Amniotic epithelial cell (primary cell): ENCODE results near the gene SCART1.
"Not testable (repeated sequence)": the region's sequence is repeated elsewhere in the genome, so short reads cannot be mapped to it uniquely, and the experiment has no call there.

Experiments
- DNase-seq: peaks from one replicate; pipeline ENCODE4 v3.0.0-alpha.2; 2010; ENCODE audit warnings: low read depth

The SCART1 gene

DNA sequence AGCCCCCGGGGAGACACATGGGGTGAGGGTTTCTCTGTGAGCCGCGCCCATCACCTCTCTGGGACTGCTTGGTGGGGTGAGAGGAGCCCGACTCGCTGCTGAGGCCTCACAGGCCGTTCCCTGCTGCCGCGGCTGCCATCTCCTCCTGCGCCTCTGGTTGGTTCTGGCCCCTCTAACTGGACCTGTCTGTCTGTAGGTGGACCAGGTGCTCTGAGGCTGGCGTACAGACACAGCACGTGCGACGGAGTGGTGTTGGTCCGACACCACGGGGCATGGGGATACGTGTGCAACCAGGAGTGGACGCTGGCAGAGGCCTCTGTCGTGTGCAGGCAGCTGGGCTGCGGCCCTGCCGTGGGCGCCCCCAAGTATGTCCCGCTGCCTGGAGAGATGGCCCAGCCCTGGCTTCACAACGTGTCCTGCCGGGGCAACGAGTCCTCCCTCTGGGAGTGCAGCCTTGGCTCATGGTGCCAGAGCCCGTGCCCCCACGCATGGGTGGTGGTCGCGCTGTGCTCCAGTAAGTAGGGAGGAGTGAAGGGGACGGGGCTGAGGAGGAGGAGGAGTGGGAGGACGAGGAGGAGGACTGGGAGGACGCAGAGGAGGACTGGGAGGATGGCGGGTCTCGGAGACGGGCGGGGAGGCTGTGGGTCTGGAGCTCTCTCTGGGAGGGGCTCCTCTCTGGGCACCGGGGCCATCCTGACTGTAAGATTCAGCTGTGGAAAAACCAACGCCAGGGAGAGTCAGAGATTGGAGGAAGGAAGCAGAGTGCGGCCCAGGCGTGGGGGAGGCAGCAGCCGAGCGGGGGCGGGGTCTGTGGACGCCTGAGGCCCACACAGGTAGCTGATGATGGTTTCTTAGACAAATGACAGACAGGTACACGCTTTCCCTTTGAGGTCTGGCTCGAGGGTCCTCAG, 2.6 kb downstream of the SCART1 start:
- no peak for DNase-seq

DNA sequence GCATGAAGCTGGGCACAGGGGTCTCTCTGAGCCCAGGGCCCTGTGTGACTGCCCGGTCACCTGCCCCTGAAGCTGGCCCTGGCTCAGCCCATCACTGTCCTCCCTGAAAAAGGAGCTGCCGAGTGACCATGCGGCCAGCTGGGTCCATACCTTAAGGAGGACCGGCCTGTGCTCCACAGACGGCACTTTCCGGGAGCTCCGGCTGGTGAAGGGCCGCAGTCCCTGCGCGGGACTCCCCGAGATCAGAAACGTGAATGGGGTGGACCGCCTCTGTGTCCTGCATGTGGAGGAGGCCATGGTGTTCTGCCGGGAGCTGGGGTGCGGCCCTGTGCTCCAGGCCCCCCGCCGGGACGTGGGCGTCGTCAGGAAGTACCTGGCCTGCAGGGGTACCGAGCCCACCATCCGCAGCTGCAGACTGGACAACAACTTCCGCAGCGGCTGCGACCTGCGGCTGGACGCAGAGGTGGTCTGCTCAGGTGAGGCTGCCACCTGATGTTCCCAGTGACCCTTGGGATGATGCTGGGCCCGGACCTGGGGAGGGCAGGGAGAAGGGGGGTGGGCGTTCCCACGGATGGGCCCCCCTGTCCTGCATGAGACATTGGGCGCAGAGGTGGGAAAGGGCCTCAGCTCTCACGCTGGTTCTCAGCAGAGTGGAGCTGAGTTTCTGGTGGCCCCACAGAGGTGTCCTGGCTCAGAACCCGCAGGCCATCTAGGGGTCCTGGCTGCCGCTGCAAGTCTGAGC, 3.5 kb downstream of the SCART1 start:
- no peak for DNase-seq

- no peak for DNase-seq
These were observed 4.4 kb downstream of the SCART1 start for GRCh38 chr10:133458021-133458709.

GRCh38 chr10:133458710-133459453, 5.1 kb downstream of the SCART1 start:
- DNase-seq, result no peak

GRCh38 chr10:133459454-133460207, 5.9 kb downstream of the SCART1 start:
- DNase-seq, result no peak

DNA sequence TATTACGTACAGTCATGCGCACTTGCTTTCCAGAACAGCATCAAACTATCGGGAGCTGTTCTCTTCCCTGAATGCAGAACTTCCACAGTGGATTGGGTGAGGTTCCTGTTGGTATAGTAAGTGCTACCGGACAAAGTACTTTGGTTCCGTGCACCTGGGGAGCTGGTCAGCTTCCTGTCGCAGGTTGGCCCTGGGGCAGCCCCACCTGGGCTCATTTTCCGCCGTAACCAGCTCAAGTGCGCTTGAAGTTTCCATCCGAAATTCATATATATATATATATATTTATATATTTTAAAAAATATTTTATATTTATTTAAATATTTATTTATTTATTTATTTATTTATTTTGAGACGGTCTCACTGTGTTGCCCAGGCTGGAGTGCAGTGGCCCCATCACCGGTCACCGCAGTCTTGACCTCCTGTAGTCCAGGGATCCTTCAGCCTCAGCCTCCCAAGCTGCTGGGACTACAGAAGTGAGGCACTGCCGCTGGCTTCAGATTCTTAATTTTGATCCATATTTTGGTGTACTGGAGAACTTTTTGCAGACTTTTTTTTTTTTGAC, 6.5 kb downstream of the SCART1 start:
- DNase-seq, result no peak

GRCh38 chr10:133461027-133461426, 7.3 kb downstream of the SCART1 start:
- no peak for DNase-seq

DNA sequence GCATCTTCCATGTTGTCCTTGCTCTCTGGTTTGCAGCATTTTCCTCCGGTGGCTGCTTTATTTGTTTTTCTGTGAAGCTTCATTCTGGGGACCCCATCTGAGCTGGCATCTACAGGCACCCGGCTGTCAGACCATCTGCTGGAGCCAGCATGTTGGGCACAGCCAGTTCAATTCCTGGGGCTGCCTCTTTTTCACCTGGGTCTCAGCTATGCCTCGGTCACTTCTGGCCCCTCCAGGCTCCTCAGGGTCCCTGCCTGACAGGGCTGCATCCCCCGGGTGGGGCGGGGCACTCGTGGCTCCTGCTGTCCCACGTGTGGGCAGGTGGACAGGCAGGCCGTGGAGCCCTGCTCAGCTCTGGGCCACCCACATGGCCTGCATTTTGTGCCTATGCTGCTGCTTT, 8.1 kb downstream of the SCART1 start:
- no peak for DNase-seq

GRCh38 chr10:133462512-133463305, 9.0 kb downstream of the SCART1 start:
- DNase-seq, result no peak

GRCh38 chr10:133464582-133465031, 10.9 kb downstream of the SCART1 start:
- DNase-seq, result no peak

DNA sequence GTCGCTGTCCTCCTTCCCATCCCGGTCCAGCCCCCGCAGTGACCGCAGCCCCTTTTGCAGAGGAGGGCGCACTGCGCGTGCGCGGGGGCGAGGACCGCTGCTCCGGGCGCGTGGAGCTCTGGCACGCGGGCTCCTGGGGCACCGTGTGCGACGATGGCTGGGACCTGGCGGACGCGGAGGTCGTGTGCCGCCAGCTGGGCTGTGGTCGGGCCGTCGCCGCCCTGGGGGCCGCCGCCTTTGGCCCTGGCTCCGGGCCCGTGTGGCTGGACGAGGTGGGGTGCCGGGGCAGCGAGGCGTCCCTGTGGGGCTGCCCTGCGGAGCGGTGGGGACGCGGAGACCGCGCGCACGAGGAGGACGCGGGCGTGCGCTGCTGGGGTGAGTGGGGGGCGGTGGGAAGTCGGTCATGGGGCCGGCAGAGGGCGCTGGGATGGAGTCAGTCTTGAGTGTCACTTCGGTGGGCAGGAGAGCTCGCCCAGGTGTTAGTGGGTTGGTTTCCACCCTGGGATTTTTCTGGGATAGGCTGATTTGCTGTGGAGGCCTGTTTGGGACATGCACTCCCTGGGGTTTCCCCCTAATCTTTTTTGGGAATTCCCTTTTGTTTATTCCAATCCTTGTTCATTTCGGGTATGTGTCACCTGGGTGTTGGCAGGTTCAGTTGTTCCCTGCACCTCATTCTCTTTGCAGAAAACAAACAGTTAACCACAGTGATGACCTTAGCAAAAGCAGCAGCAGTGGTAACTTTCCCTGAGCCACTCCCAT, 11.6 kb downstream of the SCART1 start:
- no peak for DNase-seq

- DNase-seq, result no peak
These were observed 12.3 kb downstream of the SCART1 start for GRCh38 chr10:133465950-133466474.

GRCh38 chr10:133466683-133467275, 13.0 kb downstream of the SCART1 start:
- DNase-seq, result no peak

DNA sequence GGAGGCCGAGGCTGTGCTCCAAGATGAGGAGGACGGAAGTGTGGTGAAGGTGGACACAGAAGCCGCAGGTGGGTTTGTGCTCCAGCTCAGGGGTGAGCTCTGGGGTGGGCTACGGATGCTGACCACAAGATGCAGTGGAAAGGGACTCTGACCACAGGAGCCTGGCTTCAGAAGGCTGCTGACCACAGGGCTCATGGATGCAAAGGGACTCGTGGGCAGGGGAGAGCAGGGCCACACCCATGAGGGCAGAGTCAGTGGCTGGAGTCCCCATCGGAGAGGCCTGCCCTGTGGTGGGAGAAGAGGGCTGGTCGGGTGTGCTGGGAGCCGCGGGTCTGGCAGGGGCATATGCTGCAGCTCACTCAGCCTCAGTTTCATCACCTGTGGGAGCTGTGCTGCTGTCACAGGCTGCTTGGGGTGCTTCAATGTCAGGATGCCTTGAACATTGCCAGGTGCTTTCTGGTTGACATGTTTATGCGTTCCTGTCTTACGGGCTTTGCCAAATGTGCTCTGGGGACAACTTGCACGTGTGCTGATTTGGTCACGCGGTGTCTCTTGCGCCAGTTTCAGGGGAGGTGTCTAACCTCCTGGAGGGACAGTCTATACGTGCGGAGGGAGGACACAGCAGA, 13.7 kb downstream of the SCART1 start:
- DNase-seq, result no peak

GRCh38 chr10:133469205-133469604, 15.5 kb downstream of the SCART1 start:
- not testable (repeated sequence) for DNase-seq

DNA sequence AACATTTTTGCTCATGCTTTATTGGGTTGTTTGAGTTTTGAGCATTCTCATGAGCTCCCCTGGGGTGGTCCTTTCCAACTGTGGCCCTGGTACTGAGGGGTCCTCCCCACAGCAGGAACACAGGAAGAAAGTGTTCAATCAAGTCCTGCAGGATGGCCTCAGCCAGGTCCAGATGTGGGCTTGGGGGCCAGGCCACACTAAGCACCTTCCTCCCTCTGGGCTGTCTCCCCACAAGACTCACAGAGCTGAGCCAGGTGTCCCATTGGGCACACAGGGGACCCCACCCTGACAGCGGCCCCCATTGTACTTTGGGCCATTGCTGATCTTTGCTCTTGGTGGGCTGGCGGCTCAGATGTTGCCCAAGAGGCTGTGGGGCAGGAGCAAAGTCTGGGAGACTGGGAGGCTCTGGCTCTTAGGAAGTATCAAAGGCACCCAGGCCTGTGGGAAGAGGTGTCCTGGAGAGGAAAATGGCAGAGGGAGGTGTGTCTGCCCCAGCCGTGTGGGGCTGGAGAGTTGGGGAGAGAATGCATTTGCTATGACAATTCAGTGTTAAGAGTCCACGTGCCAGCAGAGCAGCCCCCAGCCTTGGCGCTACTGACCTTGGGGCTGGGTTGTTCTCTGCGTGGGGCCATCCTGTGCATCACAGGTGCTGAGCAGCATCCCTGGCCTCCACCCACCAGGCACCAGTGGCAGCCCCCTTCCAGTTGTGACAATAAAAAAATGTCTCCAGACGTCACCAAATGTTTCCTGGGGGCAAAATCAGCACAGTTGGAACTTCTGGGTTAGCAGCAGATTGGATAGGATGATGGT, 17.8 kb downstream of the SCART1 start:
- no peak for DNase-seq

DNA sequence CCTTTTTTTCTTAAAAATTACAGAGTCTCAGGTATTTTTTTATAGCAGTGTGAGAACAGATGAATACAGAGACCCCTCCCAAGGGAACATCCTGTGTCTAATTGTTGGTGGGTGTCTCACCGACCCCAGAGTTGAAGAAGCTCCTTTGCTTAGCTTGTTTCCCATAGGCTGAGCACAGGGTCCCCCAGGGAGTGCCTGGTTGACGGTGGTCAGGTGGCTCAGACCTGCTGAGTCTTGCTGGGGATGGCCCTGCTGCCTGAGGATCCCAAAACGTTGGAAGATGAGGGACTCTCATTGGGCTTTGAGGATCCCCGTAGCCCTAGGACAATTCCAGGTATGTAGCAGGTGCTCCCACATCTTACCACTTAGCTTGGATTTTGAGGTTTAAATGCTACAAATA, 19.5 kb downstream of the SCART1 start:
- DNase-seq, result no peak
